NCI-H2196 treated with DMSO at 0.1 percent for 48 hours (cell line): Measurements from ENCODE around the gene ALKBH5.

Experiments
- DNase-seq: peaks from one replicate; lab custom pipeline; 2025; ENCODE audit not compliant: unreplicated experiment; lab: John Stamatoyannopoulos, UW

The ALKBH5 gene

DNA sequence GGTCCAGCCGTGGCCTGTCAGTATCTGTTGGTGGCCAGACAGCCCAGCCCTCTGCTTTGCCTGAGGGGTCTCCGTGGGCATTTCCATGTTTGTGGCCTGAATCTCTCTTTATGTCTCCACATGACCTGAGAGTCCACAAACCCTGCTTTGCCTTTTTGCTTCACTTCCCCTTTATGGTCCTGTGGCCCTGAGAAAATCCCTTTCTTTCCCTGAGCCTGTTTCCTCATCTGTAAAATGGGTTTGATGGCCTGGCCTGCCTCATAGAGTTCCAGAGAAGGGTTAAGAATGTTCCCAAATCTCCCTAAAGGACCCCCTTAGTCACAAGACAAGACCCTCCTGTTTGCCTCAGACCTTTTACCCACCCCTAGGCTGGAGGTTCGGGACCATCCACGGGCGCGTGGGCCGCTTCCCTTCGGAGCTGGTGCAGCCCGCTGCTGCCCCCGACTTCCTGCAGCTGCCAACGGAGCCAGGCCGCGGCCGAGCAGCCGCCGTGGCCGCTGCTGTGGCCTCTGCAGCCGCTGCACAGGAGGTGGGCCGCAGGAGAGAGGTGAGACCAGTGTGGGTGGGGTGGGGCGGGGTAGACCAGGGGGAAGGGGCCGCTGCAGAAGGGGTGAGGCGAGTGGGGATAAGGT lies 26.2 kb upstream of the ALKBH5 start:
- no peak for DNase-seq

DNA sequence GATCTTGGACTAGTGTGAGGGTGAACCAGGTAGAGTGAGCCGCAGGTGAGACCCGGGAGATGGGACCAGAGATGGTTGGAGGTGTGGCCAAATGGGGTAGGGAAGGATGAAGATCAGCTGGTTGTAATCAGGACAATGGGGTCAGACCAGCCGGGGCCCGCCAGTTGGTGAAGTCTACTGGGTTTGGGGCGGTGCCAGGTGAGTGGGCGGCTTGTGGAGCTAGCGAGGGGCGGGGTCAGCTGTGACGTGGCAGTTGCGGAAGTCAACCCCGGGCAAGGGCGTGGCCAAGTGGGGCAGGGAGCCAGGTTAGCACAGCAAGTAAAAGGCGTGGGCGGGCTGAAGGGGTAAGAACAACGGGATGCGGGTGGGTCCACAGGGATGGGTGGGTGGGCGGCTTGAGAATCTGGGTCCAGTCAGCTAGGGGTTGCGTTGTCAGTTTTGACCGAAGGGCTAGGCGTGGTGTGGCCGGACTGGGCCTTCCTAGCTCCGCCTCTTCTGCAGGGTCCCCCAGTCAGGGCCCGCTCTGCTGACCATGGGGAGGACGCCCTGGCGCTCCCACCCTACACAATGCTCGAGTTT lies 25.5 kb upstream of the ALKBH5 start:
- DNase-seq = no peak

DNA sequence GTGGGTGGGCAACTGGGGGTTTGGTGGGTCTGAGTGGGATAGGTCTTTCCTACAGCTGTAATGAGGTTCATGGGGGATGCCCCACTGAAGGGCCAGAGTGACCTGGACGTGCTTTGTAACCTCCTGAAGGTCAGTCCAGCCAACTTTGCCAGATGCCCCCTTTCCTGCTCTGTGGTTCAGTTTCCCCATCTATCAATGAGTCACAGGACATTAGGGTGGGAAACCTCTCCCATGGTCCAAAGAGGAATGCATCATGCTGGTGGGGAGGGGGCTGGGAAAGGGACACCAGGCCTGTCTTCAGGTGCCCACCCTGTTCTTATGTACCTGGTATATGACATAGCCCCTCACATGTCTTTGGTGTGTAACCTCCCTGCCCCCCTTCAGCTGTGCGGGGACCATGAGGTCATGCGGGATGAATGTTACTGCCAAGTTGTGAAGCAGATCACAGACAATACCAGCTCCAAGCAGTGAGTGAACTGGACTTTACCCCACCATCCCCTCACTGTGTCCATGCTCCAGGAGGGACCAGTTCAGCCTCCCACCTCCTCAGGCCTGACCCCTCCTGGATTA lies 24.0 kb upstream of the ALKBH5 start:
- no peak for DNase-seq

DNA sequence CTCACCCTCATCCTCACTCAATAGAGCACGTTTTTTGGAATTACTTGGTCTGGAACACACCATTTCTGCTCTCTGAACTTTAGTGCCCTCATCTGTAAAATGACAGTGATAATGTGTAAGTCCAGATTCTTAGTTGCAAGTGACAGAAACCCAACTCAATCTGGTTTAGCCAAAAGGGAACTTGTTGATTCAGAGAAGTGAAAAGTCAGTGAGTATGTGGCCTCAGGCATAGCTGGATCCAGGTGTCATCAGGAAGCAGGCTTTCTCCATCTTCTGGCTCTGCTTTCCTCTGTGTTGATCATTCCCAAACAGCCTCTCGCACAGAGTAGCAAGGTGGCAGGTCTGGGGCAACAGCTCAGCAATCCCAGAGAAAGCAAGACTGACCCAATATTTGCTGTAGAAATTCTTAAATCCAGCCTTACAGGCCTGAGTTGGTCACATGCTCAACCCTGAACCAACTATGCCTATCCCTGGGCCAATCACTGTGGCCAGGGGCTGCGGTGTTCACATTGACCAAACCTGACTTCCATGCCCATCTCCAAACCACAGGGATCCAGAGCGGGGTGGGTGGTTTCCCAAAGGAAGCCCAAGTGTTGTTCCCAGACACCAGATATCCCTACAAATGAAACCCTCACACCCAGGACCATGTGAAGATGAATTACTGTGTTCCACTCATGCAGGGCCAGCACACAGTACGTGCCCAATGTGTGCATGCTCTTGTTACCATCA lies 23.3 kb upstream of the ALKBH5 start:
- DNase-seq = no peak

DNA sequence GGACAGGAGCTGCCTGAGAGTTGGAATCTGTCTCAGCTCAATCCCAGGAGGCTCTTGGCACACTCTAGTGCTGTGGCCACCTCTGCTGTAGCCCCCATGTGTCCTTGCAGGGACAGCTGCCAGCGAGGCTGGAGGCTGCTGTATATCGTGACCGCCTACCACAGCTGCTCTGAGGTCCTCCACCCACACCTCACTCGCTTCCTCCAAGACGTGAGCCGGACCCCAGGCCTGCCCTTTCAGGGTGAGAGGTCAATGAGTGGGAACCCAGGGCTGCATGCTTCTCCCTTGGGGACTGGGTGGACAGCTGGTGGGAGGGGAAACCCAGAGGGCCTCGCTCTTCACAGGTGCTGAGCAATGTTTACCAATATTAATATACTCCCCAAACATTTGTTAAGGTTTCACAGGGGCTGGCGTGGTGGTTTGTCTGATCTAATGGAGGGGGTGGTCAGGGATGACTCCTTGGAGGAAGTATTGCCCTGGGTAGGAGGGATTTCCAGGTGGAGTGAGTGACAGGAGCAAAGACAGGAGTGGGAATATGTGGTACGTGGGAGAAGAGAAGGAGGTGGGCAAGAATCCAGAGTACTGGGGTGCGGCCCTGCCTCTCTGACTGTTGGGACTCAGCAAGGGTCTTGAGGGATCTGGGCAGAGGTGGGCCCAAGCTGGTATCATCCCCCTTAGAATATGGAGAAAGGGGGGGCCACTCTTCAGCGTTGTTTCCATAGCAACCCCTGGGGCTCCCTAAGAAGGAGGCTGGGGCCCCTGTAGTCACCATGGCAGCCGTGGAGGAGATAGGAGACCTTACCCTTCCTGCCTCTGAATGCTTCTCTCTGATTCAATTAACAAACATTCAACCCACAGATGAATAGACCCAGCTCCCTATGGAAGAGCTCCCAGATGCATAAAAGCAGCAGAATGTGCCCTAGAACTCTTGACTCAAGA lies 22.2 kb upstream of the ALKBH5 start:
- DNase-seq = no peak

DNA sequence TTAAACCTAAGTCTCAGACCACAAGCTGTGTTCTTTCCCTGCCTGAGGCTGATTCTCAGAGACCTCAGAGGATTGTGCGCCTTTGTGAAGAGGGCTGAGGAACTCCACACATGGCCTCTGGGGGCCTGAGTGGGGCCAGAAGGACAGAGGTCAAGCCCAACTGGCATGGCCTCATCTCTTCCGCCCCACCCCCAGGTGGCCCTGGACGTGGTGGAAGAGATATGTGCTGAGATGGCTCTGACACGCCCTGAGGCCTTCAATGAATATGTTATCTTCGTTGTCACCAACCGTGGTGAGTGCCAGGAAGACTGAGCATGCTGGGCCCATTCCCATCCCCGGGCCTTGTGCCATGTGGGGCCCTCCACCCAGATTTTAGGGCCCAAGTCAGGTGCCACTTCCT lies 20.1 kb upstream of the ALKBH5 start:
- no peak for DNase-seq

DNA sequence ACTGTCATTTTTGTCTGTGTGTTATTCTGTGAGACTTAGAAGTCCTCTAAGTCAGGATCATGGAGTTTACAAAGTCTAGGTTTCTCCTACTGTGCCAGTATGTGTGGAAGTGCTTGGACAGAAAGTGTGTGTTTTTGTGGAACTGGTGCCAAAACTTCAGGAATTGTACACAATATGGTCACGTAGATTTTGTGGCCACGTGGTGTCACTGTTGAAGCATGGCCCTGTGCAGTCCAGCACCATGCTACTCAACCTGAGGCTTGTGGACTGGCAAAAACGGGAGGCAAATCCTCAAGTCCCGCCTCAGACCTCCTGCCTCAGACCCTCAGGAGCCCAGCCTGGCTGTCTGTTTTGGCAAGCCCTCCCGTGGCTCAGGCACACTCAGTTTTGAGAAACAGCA lies 16.7 kb upstream of the ALKBH5 start:
- no peak for DNase-seq

DNA sequence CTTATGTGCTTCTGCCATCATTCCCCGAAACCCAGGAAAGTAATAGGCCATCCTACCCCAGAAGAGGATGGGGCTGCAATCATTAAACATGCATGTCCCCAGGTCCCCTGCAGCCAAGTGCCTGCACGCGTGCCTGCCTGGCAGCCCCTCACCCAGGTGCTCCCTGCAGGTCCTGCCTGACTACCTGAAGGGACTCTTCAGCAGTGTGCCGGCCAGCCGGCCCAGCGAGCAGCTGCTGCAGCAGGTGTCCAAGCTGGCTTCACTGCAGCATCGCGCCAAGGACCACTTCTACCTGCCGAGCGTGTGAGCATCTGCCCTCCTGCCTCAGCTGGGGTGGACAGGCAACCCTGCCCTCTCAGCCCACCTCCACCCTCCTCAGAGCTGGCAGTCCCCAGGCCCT lies 16.2 kb upstream of the ALKBH5 start:
- DNase-seq = no peak

DNA sequence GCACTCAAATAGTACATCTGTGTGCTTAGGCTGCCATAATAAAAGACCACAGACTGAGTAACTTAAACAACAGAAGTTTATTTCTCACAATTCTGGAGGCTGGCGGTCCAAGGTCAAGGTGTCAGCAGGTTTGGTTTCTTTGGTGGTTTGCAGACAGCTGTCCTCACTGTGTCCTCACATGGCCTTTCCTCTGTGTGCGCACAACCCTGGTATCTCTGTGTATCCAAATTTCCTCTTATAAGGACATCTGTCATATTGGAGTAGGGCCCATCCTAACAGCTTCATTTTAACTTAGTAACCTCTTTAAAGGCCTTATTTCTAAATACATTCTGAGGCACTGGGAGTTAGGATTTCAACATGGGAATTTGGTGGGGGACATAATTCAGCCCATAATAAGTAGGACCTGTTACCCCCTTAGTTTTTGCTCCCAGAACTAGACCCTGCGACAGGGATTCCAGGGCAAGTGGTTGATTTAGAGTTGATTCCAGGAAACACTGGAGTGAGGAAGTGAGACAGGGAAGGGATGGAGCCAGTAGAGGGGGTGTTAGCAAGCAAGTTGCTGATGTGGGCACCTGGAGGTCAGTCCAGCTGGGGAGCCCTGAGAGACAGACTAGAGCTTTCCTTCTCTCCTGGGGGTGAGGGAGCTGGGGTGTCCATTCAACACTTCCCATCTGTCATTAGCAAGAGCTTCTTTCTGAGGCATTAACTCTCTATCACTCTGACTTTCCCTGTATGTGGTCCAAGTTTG lies 10.9 kb upstream of the ALKBH5 start:
- DNase-seq = no peak

DNA sequence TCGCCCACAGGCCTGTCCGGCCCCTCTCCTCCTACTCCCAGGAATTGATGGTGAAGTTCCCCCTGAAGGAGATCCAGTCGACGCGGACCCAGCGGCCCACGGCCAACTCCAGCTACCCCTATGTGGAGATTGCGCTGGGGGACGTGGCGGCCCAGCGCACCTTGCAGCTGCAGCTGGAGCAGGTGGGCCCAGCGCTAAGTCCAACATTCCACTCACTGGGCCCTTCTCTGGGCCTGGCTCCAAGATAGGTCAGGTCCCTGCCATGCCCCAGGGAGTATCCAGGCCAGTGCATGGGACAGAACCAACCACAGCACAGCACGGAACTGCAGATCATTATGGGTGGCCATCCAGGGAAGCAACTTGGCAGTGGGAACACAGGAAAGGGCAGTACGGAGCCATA lies 9.9 kb upstream of the ALKBH5 start:
- DNase-seq = no peak

DNA sequence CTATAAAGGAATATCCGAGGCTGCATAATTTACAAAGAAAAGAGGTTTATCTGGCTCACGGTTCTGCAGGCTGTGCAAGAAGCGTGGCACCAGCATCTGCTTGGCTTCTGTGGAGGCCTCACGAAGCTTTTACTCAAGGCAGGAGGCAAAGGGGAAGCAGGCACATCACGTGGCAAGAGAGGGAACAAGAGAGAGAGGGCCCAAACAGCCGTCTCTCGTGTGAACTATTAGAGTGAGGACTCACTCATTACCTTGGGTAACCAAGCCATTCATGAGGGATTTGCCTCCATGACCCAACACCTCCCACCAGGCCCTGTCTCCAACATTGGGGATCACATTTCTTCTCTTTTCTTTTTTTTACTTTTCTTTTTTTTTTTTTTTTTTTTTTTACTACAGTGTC lies 7.5 kb upstream of the ALKBH5 start:
- DNase-seq = no peak

DNA sequence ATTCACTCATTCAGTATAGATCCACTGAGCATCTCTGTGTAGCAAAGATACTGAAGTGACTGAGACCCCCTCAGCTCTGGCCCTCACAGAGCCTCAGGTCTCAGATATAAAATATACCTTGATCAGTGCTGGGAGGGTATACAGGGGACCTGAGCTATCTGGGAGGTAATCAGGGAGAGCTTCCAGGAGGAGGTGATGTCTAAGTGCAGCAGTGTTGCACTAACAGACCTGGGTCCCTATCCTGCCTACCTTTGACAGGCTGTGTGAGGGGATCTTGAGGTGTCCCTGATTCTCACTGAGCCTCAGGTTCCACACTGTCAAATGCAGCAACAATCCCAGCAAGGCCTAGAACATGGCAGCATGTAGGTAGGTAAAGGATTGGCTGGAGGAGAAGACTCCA lies 6.5 kb upstream of the ALKBH5 start:
- DNase-seq = no peak

DNA sequence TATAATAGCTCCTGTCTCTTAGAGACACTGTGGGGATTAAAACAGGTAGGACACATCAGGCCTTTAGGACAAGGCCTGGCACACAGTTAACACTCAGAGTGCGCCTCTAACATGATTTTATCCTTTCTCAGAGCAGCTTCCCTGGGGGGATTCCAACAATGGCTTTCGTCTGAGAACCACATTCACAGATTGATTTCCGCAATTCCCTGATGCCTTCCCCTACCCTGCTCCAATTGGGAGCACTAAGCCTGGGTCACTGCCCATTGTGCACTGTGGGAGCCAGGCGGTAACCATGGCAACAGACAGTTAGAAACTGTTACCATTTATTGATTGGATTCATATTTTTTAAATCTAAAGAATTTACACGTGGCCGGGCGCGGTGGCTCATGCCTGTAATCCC lies 5.9 kb upstream of the ALKBH5 start:
- DNase-seq = no peak

DNA sequence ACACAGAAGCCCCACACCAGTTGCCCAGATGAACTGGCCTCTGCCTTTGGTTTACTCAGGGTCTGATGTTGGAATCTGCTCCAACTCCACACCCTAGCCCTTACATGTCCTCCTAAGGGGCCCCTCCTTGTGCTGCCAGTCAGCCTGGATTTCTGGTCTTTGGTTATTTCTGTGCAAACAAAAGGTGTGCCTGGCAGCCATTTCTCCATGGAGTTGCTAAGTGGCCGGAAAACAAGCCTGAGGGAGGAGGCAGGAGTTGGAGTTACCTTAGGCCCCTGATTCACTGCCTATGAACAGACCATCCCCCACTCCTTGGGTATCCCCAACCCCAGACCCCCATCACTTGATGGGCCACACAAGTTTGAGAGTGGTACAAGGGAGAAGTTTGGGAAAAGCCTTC lies 4.4 kb upstream of the ALKBH5 start:
- no peak for DNase-seq

DNA sequence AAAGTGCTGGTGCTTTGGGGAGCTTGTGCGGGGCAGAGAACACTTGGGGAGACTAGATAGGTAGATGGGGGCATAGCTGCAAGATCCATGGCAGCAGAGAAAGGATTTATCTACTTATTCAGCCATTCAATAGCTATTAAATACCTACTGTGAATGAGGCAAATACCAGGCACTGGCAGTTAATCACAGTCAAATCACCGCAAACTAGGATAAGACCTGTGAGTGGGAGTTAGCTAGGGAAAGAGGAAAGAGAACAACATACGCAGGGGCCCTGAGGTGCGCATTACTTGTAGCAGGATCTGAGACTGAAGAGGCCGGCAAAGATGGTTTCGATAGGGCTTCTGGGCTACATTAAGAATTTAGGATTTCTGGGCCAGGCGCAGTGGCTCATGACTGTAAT lies 3.8 kb upstream of the ALKBH5 start:
- no peak for DNase-seq

DNA sequence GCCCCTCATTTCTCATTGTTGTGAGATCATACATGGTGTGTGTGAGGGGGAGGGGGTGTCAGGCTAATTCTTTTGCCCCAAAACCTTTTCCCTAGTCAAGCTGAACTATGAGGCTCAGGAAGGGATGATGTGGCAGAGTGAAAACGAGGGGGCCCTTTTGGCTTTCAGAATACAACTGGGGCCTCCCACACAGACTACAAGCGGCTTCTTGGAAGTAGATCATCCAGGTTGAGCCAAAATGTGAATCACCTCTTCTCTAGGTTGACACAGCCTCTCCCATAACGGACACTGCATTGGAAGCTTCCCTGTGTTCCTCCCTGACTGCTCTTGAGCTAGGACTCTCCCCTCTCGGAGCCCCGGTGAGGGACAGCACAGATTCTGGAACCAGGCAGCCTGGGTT lies 2.3 kb upstream of the ALKBH5 start:
- no peak for DNase-seq

DNA sequence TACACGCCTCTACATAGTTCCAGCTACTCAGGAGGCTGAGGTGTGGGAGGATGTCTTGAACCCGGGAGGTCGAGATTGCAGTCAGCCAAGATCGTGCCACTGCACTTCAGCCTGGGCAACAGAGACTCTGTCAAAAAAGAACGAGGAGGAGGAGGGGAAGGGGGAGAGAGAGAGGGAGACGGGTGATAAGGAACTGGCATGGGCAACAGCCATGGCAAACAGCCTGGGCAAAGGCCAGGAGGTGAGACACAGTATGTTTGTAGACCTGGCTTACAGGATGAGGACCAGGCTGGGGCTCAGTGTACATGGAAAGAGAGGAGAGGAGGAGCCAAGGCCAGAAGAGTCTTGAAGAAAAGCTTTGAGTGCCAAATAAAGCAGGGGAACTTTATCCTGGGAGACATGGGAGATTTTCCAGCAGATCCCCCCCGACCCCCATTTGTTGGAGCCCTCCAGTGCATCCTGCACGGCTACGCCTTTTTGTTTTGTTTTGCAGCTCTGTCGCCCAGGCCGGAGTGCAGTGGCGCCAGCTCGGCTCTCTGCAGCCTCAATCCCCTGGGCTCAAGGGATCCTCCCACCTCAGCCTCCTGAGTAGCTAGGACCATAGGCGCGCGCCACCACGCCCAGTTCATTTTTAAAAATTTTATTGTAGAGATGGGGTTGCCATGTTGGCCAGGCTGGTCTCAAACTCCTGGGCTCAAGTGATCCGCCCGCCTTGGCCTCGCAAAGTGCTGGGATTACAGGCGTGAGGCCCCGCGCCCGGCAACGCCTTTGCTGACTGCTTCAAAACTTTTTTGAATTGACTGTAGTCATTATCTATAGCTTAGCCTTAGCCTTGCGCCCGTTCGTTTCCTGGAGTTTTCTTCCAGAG lies 1.3 kb upstream of the ALKBH5 start:
- DNase-seq = no peak

DNA sequence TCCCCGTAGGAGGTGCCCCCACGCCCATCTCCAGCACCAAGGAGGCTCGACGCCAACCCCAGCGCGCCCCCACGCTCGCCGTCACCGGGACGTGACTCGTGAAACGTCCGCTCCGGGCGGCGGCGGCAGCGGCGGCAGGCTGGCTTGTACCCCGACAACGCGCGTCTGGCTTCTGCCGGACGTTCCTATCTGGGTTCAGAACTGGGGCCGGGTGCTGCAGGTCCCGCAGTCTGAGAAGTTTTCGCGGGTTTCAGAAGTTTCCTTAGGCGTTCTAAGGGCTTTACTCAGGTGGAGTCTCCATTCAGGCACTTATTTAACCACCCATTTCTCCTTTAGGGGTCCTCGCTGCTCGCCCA lies 672 bp upstream of the ALKBH5 start:
- no peak for DNase-seq

DNA sequence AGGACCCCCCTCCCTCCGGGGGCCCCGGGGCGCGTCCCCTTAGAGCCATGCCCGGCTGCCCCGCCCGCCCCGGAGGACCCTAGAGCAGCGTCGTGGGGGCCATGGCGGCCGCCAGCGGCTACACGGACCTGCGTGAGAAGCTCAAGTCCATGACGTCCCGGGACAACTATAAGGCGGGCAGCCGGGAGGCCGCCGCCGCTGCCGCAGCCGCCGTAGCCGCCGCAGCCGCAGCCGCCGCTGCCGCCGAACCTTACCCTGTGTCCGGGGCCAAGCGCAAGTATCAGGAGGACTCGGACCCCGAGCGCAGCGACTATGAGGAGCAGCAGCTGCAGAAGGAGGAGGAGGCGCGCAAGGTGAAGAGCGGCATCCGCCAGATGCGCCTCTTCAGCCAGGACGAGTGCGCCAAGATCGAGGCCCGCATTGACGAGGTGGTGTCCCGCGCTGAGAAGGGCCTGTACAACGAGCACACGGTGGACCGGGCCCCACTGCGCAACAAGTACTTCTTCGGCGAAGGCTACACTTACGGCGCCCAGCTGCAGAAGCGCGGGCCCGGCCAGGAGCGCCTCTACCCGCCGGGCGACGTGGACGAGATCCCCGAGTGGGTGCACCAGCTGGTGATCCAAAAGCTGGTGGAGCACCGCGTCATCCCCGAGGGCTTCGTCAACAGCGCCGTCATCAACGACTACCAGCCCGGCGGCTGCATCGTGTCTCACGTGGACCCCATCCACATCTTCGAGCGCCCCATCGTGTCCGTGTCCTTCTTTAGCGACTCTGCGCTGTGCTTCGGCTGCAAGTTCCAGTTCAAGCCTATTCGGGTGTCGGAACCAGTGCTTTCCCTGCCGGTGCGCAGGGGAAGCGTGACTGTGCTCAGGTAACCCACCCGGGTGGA lies 759 bp downstream of the ALKBH5 start:
- no peak for DNase-seq
